ENCODE results near the gene HECTD4. TPM values are rescaled to one million over a fixed set of nuclear protein-coding genes. Genes with fewer than 3 reads are reported as not detected.

HECTD4 gene
- total and polyA plus RNA-seq, 2 of the 4 experiments (the other 2 are of a cell fraction), result 12.9 to 13.0 TPM

GRCh38 chr12:112285600-112286401, 96.4 kb downstream of the HECTD4 start:
- Histone ChIP-seq H3K9me1 (ENCODE audit: insufficient read depth, low read length) (peaks cover 5% of the 10 kb centered on the region; the same call in 1 of the 2 replicates), H3K79me1 (ENCODE audit: low read depth in 1 of 2, low read length in 2 of 2) (peaks cover 15 to 28% of the 10 kb centered on the region in 2 experiments), H2BK120ac (ENCODE audit: low read depth, low read length) (no peak overlapping the region), H3K4me3 (ENCODE audit: insufficient read depth, low read depth, low read length) (no peak overlapping the region), H4K5ac (ENCODE audit: low read depth, low read length) (no peak overlapping the region), H3K56ac (ENCODE audit: extremely low read depth, insufficient read depth, low read length) (no peak overlapping the region), H2AK9ac (replicated peaks; ENCODE audit: low read depth, low read length, poor library complexity) (no peak overlapping the region), H3K9ac (ENCODE audit: low read depth, low read length) (no peak overlapping the region), H3K18ac (ENCODE audit: low read depth, low read length) (no peak overlapping the region), H4K20me1 (ENCODE audit: insufficient read depth, low read length) (no peaks in the 10 kb centered on the region; the same call in 1 of the 2 replicates), H3K27me3 (ENCODE audit: control insufficient read depth, insufficient read depth, low read length) (no peaks in the 10 kb centered on the region), H4K8ac (ENCODE audit: low read depth in 2 of 2, low read length in 2 of 2) (no peak overlapping the region), H3K36me3 (ENCODE audit: control insufficient read depth, insufficient read depth, low read length) (peaks cover 5% of the 10 kb centered on the region), H3K27ac (ENCODE audit: insufficient read depth, low read length) (no peak overlapping the region), H3K4me1 (ENCODE audit: control insufficient read depth, insufficient read depth, low read length) (peaks cover 2% of the 10 kb centered on the region; the same call in 1 of the 2 replicates), H2AK5ac (ENCODE audit: low read depth, low read length) (no peak overlapping the region), H3K4ac (ENCODE audit: low read depth, low read length) (no peak overlapping the region), H3K14ac (replicated peaks; ENCODE audit: low read depth, low read length) (no peak overlapping the region), H2BK20ac (ENCODE audit: low read depth, low read length) (no peak overlapping the region), H3K4me2 (ENCODE audit: low read depth, low read length) (no peak overlapping the region), H4K91ac (ENCODE audit: insufficient read depth, low read depth, low read length) (no peak overlapping the region), H2AFZ (replicated peaks; ENCODE audit: low read length, poor library complexity) (no peak overlapping the region), H3K9me3 (ENCODE audit: control insufficient read depth, insufficient read depth, low read length) (peaks cover 6% of the 10 kb centered on the region), H2BK5ac (ENCODE audit: low read depth, low read length, poor library complexity, severe bottlenecking) (no peak overlapping the region), H2BK15ac (ENCODE audit: low read depth, low read length) (no peak overlapping the region), H3K23ac (ENCODE audit: low read depth, low read length) (no peak overlapping the region)
- CTCF ChIA-PET, result no interaction called here
- ATAC-seq (ENCODE audit: low read depth) (no peak), DNase-seq (no peak)
- dilution Hi-C loops (cut with HindIII; ENCODE audit: low sequenced_read_pairs, unreplicated experiment) (no loop called here), in situ Hi-C loops (cut with MboI; ENCODE audit: low sequenced_read_pairs) (no loop called here), intact Hi-C loops (cut with micrococcal nuclease) (no loop called here)
- WGBS, 2 experiments (ENCODE audit: extremely low coverage in 2 of 2, insufficient read length in 1 of 2), result 88% methylated on average over 4 of the region's 5 CpGs; no CpG with 5 or more reads in 1 of the 2 experiments
- BruUV-seq (replicated peaks), result no TSS peak
- TF ChIP-seq NFE2L2 (IDR thresholded peaks at IDR 0.05; ENCODE audit: low read depth, low read length) (no peak), RCOR1 (IDR thresholded peaks at IDR 0.05; ENCODE audit: insufficient replicate concordance, low read length) (no peak), MAZ (IDR thresholded peaks at IDR 0.05; ENCODE audit: borderline replicate concordance, low read depth, low read length) (no peak)
- POLR2A ChIA-PET (ENCODE audit: unreplicated experiment), result interaction anchor here (0.5 kb wide), 1 partner anchor 194 kb away, joined by 5 read pairs; no protein-coding TSS in a partner anchor

All from IMR-90 (cell line).